ENCODE measurements around the gene FBN2.

FBN2 gene

GRCh38 chr5:128305341-128305740, 232.7 kb downstream of the FBN2 start:
- no peak for DNase-seq (ENCODE audit: low spot score)

GRCh38 chr5:128304791-128305190, 233.3 kb downstream of the FBN2 start:
- DNase-seq (ENCODE audit: low spot score): no peak

- no peak for DNase-seq (ENCODE audit: low spot score)
Observed at GRCh38 chr5:128304088-128304487, 234.0 kb downstream of the FBN2 start.

GRCh38 chr5:128303593-128303992, 234.5 kb downstream of the FBN2 start:
- no peak for DNase-seq (ENCODE audit: low spot score)

GRCh38 chr5:128300181-128300580, 237.9 kb downstream of the FBN2 start:
- DNase-seq (ENCODE audit: low spot score): no peak

- DNase-seq (ENCODE audit: low spot score): no peak
Observed at GRCh38 chr5:128290152-128290858, 247.7 kb downstream of the FBN2 start.

GRCh38 chr5:128287740-128288139, 250.3 kb downstream of the FBN2 start:
- no peak for DNase-seq (ENCODE audit: low spot score)

GRCh38 chr5:128284236-128284635, 253.8 kb downstream of the FBN2 start:
- DNase-seq (ENCODE audit: low spot score): no peak

- DNase-seq (ENCODE audit: low spot score): no peak
Observed at GRCh38 chr5:128279345-128279744, 258.7 kb downstream of the FBN2 start.

- no peak for DNase-seq (ENCODE audit: low spot score)
Observed at GRCh38 chr5:128276537-128277216, 261.4 kb downstream of the FBN2 start.

- DNase-seq (ENCODE audit: low spot score): no peak
Observed at GRCh38 chr5:128274441-128274840, 263.6 kb downstream of the FBN2 start.

GRCh38 chr5:128273736-128274135, 264.3 kb downstream of the FBN2 start:
- DNase-seq (ENCODE audit: low spot score): no peak

GRCh38 chr5:128271859-128272464, 266.1 kb downstream of the FBN2 start:
- DNase-seq (ENCODE audit: low spot score): no peak

GRCh38 chr5:128271071-128271470, 267.0 kb downstream of the FBN2 start:
- no peak for DNase-seq (ENCODE audit: low spot score)

- no peak for DNase-seq (ENCODE audit: low spot score)
Observed at GRCh38 chr5:128264564-128265360, 273.3 kb downstream of the FBN2 start.

- DNase-seq (ENCODE audit: low spot score): no peak
Observed at GRCh38 chr5:128263357-128263756, 274.7 kb downstream of the FBN2 start.

- no peak for DNase-seq (ENCODE audit: low spot score)
Observed at GRCh38 chr5:128262911-128263310, 275.1 kb downstream of the FBN2 start.

- DNase-seq (ENCODE audit: low spot score): no peak
Observed at GRCh38 chr5:128259607-128260021, 278.4 kb downstream of the FBN2 start.

GRCh38 chr5:128258372-128258771, 279.7 kb downstream of the FBN2 start:
- DNase-seq (ENCODE audit: low spot score): no peak

GRCh38 chr5:128257076-128257475, 281.0 kb downstream of the FBN2 start:
- DNase-seq (ENCODE audit: low spot score): no peak

GRCh38 chr5:128254789-128255188, 283.3 kb downstream of the FBN2 start:
- no peak for DNase-seq (ENCODE audit: low spot score)

GRCh38 chr5:128253880-128254279, 284.2 kb downstream of the FBN2 start:
- no peak for DNase-seq (ENCODE audit: low spot score)

- DNase-seq (ENCODE audit: low spot score): no peak
Observed at GRCh38 chr5:128253161-128253560, 284.9 kb downstream of the FBN2 start.
